ENCODE data around the gene BEND5. TPM values are rescaled to one million over a fixed set of nuclear protein-coding genes. Genes with fewer than 3 reads are reported as not detected.

BEND5 gene
- total and polyA plus RNA-seq, 12 donors, result 1.2 to 9.1 (median 4.3) TPM

DNA sequence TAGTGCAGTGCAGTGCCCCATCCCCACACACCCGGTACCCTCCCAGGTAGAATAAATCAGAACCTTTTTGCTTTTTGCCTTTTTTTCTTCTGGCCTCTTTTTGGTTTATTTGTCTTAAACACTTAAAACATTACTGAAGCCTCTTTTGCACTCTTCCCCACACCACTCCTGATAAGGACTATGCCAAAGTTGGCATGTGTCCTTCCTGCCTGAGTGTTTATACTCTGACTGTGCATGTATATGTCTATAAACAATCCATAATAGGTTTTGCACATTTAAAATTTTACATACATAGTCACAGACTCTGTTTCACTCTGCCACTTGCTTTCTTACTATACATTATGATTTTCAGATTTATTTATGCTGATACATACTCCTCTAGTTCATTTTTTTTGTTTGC lies 59.6 kb downstream of the BEND5 start:
- TF ChIP-seq, protein P1, sequence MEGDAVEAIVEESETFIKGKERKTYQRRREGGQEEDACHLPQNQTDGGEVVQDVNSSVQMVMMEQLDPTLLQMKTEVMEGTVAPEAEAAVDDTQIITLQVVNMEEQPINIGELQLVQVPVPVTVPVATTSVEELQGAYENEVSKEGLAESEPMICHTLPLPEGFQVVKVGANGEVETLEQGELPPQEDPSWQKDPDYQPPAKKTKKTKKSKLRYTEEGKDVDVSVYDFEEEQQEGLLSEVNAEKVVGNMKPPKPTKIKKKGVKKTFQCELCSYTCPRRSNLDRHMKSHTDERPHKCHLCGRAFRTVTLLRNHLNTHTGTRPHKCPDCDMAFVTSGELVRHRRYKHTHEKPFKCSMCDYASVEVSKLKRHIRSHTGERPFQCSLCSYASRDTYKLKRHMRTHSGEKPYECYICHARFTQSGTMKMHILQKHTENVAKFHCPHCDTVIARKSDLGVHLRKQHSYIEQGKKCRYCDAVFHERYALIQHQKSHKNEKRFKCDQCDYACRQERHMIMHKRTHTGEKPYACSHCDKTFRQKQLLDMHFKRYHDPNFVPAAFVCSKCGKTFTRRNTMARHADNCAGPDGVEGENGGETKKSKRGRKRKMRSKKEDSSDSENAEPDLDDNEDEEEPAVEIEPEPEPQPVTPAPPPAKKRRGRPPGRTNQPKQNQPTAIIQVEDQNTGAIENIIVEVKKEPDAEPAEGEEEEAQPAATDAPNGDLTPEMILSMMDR (IDR thresholded peaks at IDR 0.05), result no peak
- WGBS, 2 donors, result 91 to 100% methylated on average over 1 of the region's 1 CpG
- DNase-seq, result no peak
- no peak for ATAC-seq
- intact Hi-C loops (cut with DNase I), result no loop called here
- Histone ChIP-seq H3K36me3 (no peaks in the 10 kb centered on the region), H3K27ac (no peak overlapping the region), H3K4me1 (no peaks in the 10 kb centered on the region), H3K4me3 (no peak overlapping the region), H3K9me3 (no peaks in the 10 kb centered on the region), H3K27me3 (no peaks in the 10 kb centered on the region)

- ATAC-seq, result no peak
- Histone ChIP-seq H3K4me1 (no peaks in the 10 kb centered on the region), H3K27me3 (no peaks in the 10 kb centered on the region), H3K36me3 (no peaks in the 10 kb centered on the region), H3K9me3 (no peaks in the 10 kb centered on the region), H3K27ac (no peak overlapping the region), H3K4me3 (no peak overlapping the region)
- TF ChIP-seq, protein P1 (IDR thresholded peaks at IDR 0.05), result no peak
- 83 to 90% methylated on average over 5 of the region's 5 CpGs for WGBS, 2 donors
- no peak for DNase-seq
- intact Hi-C loops (cut with DNase I), result no loop called here
These were observed 60.8 kb downstream of the BEND5 start for GRCh38 chr1:48715921-48716320.

GRCh38 chr1:48710915-48711314 lies 65.8 kb downstream of the BEND5 start:
- H3K4me1 ChIP-seq, result no peaks in the 10 kb centered on the region
- ATAC-seq, result no peak
- no peak for DNase-seq
- TF ChIP-seq, protein P1 (IDR thresholded peaks at IDR 0.05), result no peak
- no peaks in the 10 kb centered on the region for H3K36me3 ChIP-seq
- H3K27me3 ChIP-seq, result peaks cover 0 to 5% (median 0%) of the 10 kb centered on the region in 7 donors
- H3K9me3 ChIP-seq, result no peaks in the 10 kb centered on the region
- intact Hi-C loops (cut with DNase I), result no loop called here
- no peak overlapping the region for H3K27ac ChIP-seq
- 95 to 96% methylated on average over 2 of the region's 2 CpGs for WGBS, 2 donors
- H3K4me3 ChIP-seq, result no peak overlapping the region

- WGBS, 2 donors, result 90 to 94% methylated on average over 2 of the region's 2 CpGs
- H3K4me3 ChIP-seq, result no peak overlapping the region
- no peaks in the 10 kb centered on the region for H3K9me3 ChIP-seq
- TF ChIP-seq, protein P1 (IDR thresholded peaks at IDR 0.05), result no peak
- peaks cover 0 to 5% (median 0%) of the 10 kb centered on the region in 7 donors for H3K27me3 ChIP-seq
- no peak for DNase-seq
- intact Hi-C loops (cut with DNase I), result no loop called here
- no peaks in the 10 kb centered on the region for H3K4me1 ChIP-seq
- H3K36me3 ChIP-seq, result no peaks in the 10 kb centered on the region
- H3K27ac ChIP-seq, result no peak overlapping the region
- ATAC-seq, result no peak
These were observed 66.4 kb downstream of the BEND5 start for GRCh38 chr1:48710318-48710717.

Measured in heart right ventricle (tissue), 16 donors.